Suprapubic skin (tissue), 4 donors: Measurements from ENCODE around the gene PPP2R2B.

Experiments used
- CTCF ChIP-seq, 2 donors: fragments of 200-600 bp in 1 of 2; fragments of 450-650 bp in 1 of 2; sonication (generic) in 1 of 2; IDR thresholded peaks; one replicate each; pipeline ENCODE4 v1.5.1; 2016 to 2019; ENCODE audit warnings: antibody characterized with exemption in 2 of 2, mild to moderate bottlenecking in 1 of 2, moderate library complexity in 1 of 2
- POLR2A ChIP-seq, 2 donors: fragments of 450-650 bp; IDR thresholded peaks; one replicate each; pipeline ENCODE4 v1.6.1; 2017; ENCODE audit warnings: antibody characterized with exemption in 2 of 2, mild to moderate bottlenecking in 2 of 2, moderate library complexity in 2 of 2
- POLR2AphosphoS5 ChIP-seq, 3 donors: sonication (generic); formaldehyde crosslinking; IDR thresholded peaks; one replicate each; pipeline ENCODE4 v1.6.1; 2017; ENCODE audit warnings: antibody characterized with exemption in 3 of 3

- no peak for TF ChIP-seq CTCF (IDR thresholded peaks at IDR 0.05)
- TF ChIP-seq POLR2A (IDR thresholded peaks at IDR 0.05), result no peak
- no peak for TF ChIP-seq POLR2AphosphoS5 (IDR thresholded peaks at IDR 0.05)
These were observed 12.3 kb downstream of the PPP2R2B start for GRCh38 chr5:146866263-146866662.
